CD14-positive monocyte (primary cell): ENCODE results near the gene HMOX2. TPM values are rescaled to one million over a fixed set of nuclear protein-coding genes. Genes with fewer than 3 reads are reported as not detected.

Experiments used
- DNase-seq, 3 donors: peaks; one replicate each; pipeline ENCODE4 v3.0.0-alpha.2; 2011 to 2022
- H2AFZ ChIP-seq: 2 replicates; pipeline ENCODE4 v1.6.0; 2012; ENCODE audit warnings: mild to moderate bottlenecking, low read depth, low read length, inconsistent platforms; ENCODE audit not compliant: insufficient read depth, poor library complexity, severe bottlenecking
- H3K27ac ChIP-seq, 2 donors: 1 replicate in 1 of 2; 2 replicates in 1 of 2; pipeline ENCODE4 v1.5.1; 2012 to 2013; ENCODE audit warnings: low read length in 2 of 2, control low read depth in 1 of 2, inconsistent platforms in 1 of 2, low read depth in 1 of 2, mild to moderate bottlenecking in 1 of 2
- H3K27me3 ChIP-seq, 2 donors: one replicate each; pipeline versions ENCODE4 v1.6.0 to v1.6.1; 2011 to 2013; ENCODE audit warnings: low read length in 2 of 2; ENCODE audit not compliant: control insufficient read depth in 2 of 2, insufficient read depth in 2 of 2
- H3K36me3 ChIP-seq, 2 donors: replicated peaks in 1 of 2; 1 replicate in 1 of 2; 2 replicates in 1 of 2; pipeline versions ENCODE4 v1.5.1 to v1.6.1; 2012 to 2013; ENCODE audit warnings: low read length in 2 of 2, control low read depth in 1 of 2, inconsistent platforms in 1 of 2, mild to moderate bottlenecking in 1 of 2; ENCODE audit not compliant: insufficient read depth in 2 of 2, control insufficient read depth in 1 of 2
- H3K4me1 ChIP-seq, 2 donors: 1 replicate in 1 of 2; 2 replicates in 1 of 2; pipeline versions ENCODE4 v1.5.1 to v1.6.1; 2012 to 2013; ENCODE audit warnings: low read length in 2 of 2, control low read depth in 1 of 2, inconsistent platforms in 1 of 2, mild to moderate bottlenecking in 1 of 2, moderate library complexity in 1 of 2; ENCODE audit not compliant: insufficient read depth in 2 of 2, control insufficient read depth in 1 of 2
- H3K4me2 ChIP-seq: replicated peaks from 2 replicates; pipeline ENCODE3; 2012; ENCODE audit warnings: low read length, moderate library complexity, mild to moderate bottlenecking; ENCODE audit not compliant: poor library complexity, severe bottlenecking; ENCODE audit errors: extremely low read depth
- H3K4me3 ChIP-seq, 3 experiments: fragments of 200-600 bp in 1 of 3; sonication (generic) in 1 of 3; replicated peaks in 1 of 3; 1 replicate in 2 of 3; 2 replicates in 1 of 3; pipeline ENCODE4 v1.5.1; 2011 to 2013; ENCODE audit warnings: low read length in 3 of 3, mild to moderate bottlenecking in 3 of 3, control low read depth in 2 of 3, low read depth in 2 of 3, inconsistent platforms in 1 of 3, moderate library complexity in 1 of 3
- H3K79me2 ChIP-seq: 2 replicates; pipeline ENCODE4 v1.6.0; 2012; ENCODE audit warnings: mild to moderate bottlenecking, control low read depth, inconsistent platforms, low read length, moderate library complexity; ENCODE audit not compliant: insufficient read depth
- H3K9ac ChIP-seq: 2 replicates; pipeline ENCODE4 v1.6.0; 2017; ENCODE audit warnings: low read length, mild to moderate bottlenecking; ENCODE audit not compliant: insufficient read depth, poor library complexity, severe bottlenecking
- H3K9me3 ChIP-seq, 2 donors: replicated peaks in 1 of 2; 1 replicate in 1 of 2; 2 replicates in 1 of 2; pipeline versions ENCODE4 v1.5.1 to v1.6.1; 2012 to 2013; ENCODE audit warnings: low read length in 2 of 2, control low read depth in 1 of 2; ENCODE audit not compliant: control insufficient read depth in 1 of 2, insufficient read depth in 1 of 2
- H4K20me1 ChIP-seq: 2 replicates; pipeline ENCODE4 v1.6.0; 2012; ENCODE audit warnings: mild to moderate bottlenecking, low read length, control low read depth, moderate library complexity; ENCODE audit not compliant: insufficient read depth
- H3K27ac Mint-ChIP-seq, 7 donors: one replicate each; pipeline ENCODE4 v1.8.0; 2020; ENCODE audit warnings: mild to moderate bottlenecking in 7 of 7, mixed read lengths in 7 of 7, moderate library complexity in 6 of 7, inconsistent platforms in 2 of 7
- H3K27me3 Mint-ChIP-seq, 3 donors: one replicate each; pipeline ENCODE4 v1.8.0; 2021 to 2022; ENCODE audit warnings: low read depth in 3 of 3, mild to moderate bottlenecking in 3 of 3, mixed read lengths in 3 of 3, moderate library complexity in 3 of 3, inconsistent platforms in 1 of 3
- H3K36me3 Mint-ChIP-seq, 2 donors: one replicate each; pipeline ENCODE4 v1.8.0; 2020; ENCODE audit warnings: mixed read lengths in 2 of 2, inconsistent platforms in 1 of 2, mild to moderate bottlenecking in 1 of 2
- H3K4me1 Mint-ChIP-seq: one replicate; pipeline ENCODE4 v1.8.0; 2020; ENCODE audit warnings: mild to moderate bottlenecking, mixed read lengths
- H3K4me3 Mint-ChIP-seq, 2 donors: one replicate each; pipeline ENCODE4 v1.8.0; 2020; ENCODE audit warnings: mild to moderate bottlenecking in 2 of 2, mixed read lengths in 2 of 2, moderate library complexity in 1 of 2
- H3K9me3 Mint-ChIP-seq, 7 donors: one replicate each; pipeline ENCODE4 v1.8.0; 2020 to 2022; ENCODE audit warnings: mixed read lengths in 7 of 7, mild to moderate bottlenecking in 6 of 7, moderate library complexity in 6 of 7, inconsistent platforms in 2 of 7
- WGBS: methylation state at CpG from one replicate; pipeline ENCODE4 v1.1.5; 2013; ENCODE audit warnings: missing lambda C conversion rate; ENCODE audit not compliant: insufficient coverage; 5-methylcytosine and 5-hydroxymethylcytosine counted together
- intact Hi-C, 2 donors: fragments of 100-400 bp; cut with micrococcal nuclease; formaldehyde crosslinking; loops; one replicate each; pipeline versions ENCODE4 v1.15.0 to v1.15.1; 2023
- polyA plus RNA-seq, 3 donors: library from polyadenylated mRNA; depleted of rRNA in 1 of 3; unstranded in 2 of 3; stranded (reverse) in 1 of 3; fragments of 300-500 nt in 2 of 3; fragments of >200 nt in 1 of 3; fragmentation: Illumina TruSeq in 2 of 3; gene quantifications; 1 replicate in 2 of 3; 2 replicates in 1 of 3; pipeline ENCODE4 v1.2.3, GENCODE V29; 2012 to 2021
- TF ChIP-seq, protein P1 (sequence below): fragments of 200-600 bp; IDR thresholded peaks from one replicate; pipeline ENCODE4 v1.8.0; 2022; ENCODE audit warnings: antibody characterized with exemption, mild to moderate bottlenecking

Gene HMOX2
- polyA plus RNA-seq, 3 donors, result 21.7 to 33.2 (median 25.0) TPM

DNA sequence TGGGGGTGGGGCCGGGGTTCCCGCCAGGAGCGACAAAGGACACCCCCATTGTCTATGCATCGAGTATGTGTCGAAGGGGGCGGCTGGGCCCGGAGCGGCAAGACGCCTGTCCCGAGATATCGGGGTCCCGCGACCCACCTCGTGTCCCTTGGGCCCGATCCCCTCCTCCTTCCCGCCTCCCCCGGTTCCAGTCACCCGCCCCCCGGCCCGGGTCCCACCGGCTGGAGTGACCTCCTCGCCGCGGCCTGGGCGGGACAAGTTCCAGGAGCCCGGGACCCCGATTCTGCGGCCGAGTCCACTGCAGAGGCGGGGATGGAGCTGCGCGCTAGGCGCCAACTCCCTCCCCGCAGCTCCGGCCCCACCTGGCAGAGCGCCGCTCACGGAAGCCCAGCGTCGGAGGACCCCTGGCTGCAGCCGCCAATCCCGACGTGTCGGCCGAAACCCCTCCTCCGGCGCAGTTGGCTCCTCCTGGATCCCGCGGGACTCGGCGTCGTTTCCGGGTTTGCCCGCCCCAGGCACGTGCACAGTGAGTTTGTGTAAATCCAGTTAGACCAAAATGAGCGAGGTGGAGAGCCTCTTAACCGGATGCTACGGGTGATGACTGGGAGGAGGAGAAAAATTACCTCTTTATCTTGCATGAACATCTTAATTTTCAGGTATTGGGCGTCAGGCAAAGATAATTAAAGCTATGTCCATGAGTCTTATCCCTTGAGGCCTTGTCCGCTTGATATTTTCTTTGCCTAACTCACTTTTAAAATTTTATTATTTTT is 1.8 kb upstream of the HMOX2 start, which contains the start of gene NMRAL1:
NMRAL1 (minus strand) TSS at position 434 of the 770 bp plus-strand sequence. CDS start 493 bp downstream, outside the sequence.
- Histone ChIP-seq H3K9ac (peak within 1 kb of the TSS; percentile 83), H3K4me3 (peak within 1 kb of the TSS; percentile 63 to 80 (median 67)), H3K27me3 (no peaks in the 10 kb centered on the region), H3K79me2 (peaks cover 45% of the 10 kb centered on the region), H3K36me3 (peaks cover 0 to under 1% of the 10 kb centered on the region in 2 donors), H3K4me2 (peak within 1 kb of the TSS; percentile 90), H3K9me3 (no peaks in the 10 kb centered on the region), H4K20me1 (peaks cover 7% of the 10 kb centered on the region), H3K4me1 (peaks cover 43 to 50% of the 10 kb centered on the region in 2 donors), H3K27ac (peak within 1 kb of the TSS in 1 of 2 donors; percentile 66), H2AFZ (peak within 1 kb of the TSS; percentile 96)
- WGBS, result under 1% methylated on average over 52 of the region's 60 CpGs
- H3K9me3 Mint-ChIP-seq, result peaks cover 0 to 5% (median 0%) of the 10 kb centered on the region in 7 donors
- H3K27ac Mint-ChIP-seq, result peak within 1 kb of the TSS; percentile 50 to 89 (median 86)
- H3K4me3 Mint-ChIP-seq, result peak within 1 kb of the TSS; percentile 77 to 79
- H3K4me1 Mint-ChIP-seq, result peaks cover 43% of the 10 kb centered on the region
- H3K27me3 Mint-ChIP-seq, result peaks cover 0 to 1% (median 0%) of the 10 kb centered on the region in 3 donors
- TF ChIP-seq, protein P1, sequence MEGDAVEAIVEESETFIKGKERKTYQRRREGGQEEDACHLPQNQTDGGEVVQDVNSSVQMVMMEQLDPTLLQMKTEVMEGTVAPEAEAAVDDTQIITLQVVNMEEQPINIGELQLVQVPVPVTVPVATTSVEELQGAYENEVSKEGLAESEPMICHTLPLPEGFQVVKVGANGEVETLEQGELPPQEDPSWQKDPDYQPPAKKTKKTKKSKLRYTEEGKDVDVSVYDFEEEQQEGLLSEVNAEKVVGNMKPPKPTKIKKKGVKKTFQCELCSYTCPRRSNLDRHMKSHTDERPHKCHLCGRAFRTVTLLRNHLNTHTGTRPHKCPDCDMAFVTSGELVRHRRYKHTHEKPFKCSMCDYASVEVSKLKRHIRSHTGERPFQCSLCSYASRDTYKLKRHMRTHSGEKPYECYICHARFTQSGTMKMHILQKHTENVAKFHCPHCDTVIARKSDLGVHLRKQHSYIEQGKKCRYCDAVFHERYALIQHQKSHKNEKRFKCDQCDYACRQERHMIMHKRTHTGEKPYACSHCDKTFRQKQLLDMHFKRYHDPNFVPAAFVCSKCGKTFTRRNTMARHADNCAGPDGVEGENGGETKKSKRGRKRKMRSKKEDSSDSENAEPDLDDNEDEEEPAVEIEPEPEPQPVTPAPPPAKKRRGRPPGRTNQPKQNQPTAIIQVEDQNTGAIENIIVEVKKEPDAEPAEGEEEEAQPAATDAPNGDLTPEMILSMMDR, result no peak
- intact Hi-C loops, result loop anchor here in 1 of 2 donors (10.0 kb wide), 1 partner anchor 150 kb away; the partner anchor contains the start of gene MGRN1
- peaks cover 5 to 22% of the 10 kb centered on the region in 2 donors for H3K36me3 Mint-ChIP-seq
- DNase-seq, result peak; percentile 77 to 82 (median 80)

DNA sequence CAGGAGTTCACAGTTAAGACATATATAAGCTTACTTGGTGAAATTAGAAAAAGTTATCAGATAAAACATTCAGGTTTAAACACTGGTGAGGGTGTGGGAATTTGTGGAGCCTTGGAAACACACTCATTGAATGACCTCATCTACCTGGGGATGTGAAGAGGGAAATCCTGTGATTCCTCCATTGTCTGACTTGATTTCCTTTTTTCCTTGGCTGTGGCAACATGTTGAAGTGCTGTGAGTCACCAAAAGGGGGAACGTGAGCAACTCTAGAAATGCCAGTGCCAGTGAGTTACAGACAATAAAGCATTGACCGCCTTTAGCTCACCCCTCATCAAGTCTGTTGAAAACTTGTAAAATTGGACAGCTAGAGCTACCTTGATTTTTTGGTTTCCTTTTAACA is 1.8 kb downstream of the HMOX2 start:
- intact Hi-C loops, result loop anchor here (2.0 to 10.0 kb wide), 4 partner anchors 27 to 147 kb away; partner anchors contain the start of genes CDIP1 (in 1 of the 2), CORO7 (in 1 of the 2) and MGRN1 (in 1 of the 2)
- TF ChIP-seq, protein P1, result peak; percentile 31
- H3K4me1 ChIP-seq, result peaks cover 43 to 50% of the 10 kb centered on the region in 2 donors
- H3K9ac ChIP-seq, result no peak overlapping the region
- H3K4me3 ChIP-seq, result peak overlapping the region in 1 of 3 experiments; percentile 85
- H3K27me3 ChIP-seq, result no peaks in the 10 kb centered on the region
- H3K79me2 ChIP-seq, result peaks cover 66% of the 10 kb centered on the region
- no peaks in the 10 kb centered on the region for H3K36me3 ChIP-seq
- peaks cover 19% of the 10 kb centered on the region for H4K20me1 ChIP-seq
- no peak overlapping the region for H2AFZ ChIP-seq
- no peak overlapping the region for H3K4me2 ChIP-seq
- H3K4me1 Mint-ChIP-seq, result peaks cover 40% of the 10 kb centered on the region
- H3K27ac Mint-ChIP-seq, result peak overlapping the region in 4 of 7 donors; percentile 33 to 82 (median 79)
- peaks cover 0 to 5% (median 0%) of the 10 kb centered on the region in 7 donors for H3K9me3 Mint-ChIP-seq
- H3K27me3 Mint-ChIP-seq, result no peaks in the 10 kb centered on the region
- peak overlapping the region in 1 of 2 donors; percentile 37 for H3K27ac ChIP-seq
- peaks cover 5 to 6% of the 10 kb centered on the region in 2 donors for H3K36me3 Mint-ChIP-seq
- WGBS, result 50% methylated on average over 2 of the region's 2 CpGs
- peak overlapping the region; percentile 80 to 87 for H3K4me3 Mint-ChIP-seq
- DNase-seq, result peak; percentile 44 to 92 (median 82)
- no peaks in the 10 kb centered on the region for H3K9me3 ChIP-seq
